SW 1271 (cell line): Measurements from ENCODE around the gene NUDT2.
"Not testable (repeated sequence)": the region's sequence is repeated elsewhere in the genome, so short reads cannot be mapped to it uniquely, and the experiment has no call there.

ENCODE experiments used
- DNase-seq, 2 experiments: peaks; one replicate each; lab custom pipeline; 2025; lab: John Stamatoyannopoulos, UW

NUDT2 gene

GRCh38 chr9:34335376-34335775 lies 6.0 kb downstream of the NUDT2 start:
- DNase-seq, result no peak

GRCh38 chr9:34337403-34337802 lies 8.0 kb downstream of the NUDT2 start:
- DNase-seq, result peak in 1 of 2 experiments; percentile 2

GRCh38 chr9:34338079-34338478 lies 8.7 kb downstream of the NUDT2 start:
- DNase-seq, result not testable (repeated sequence)

- no peak for DNase-seq
These were observed 9.5 kb downstream of the NUDT2 start for GRCh38 chr9:34338665-34339385.

DNA sequence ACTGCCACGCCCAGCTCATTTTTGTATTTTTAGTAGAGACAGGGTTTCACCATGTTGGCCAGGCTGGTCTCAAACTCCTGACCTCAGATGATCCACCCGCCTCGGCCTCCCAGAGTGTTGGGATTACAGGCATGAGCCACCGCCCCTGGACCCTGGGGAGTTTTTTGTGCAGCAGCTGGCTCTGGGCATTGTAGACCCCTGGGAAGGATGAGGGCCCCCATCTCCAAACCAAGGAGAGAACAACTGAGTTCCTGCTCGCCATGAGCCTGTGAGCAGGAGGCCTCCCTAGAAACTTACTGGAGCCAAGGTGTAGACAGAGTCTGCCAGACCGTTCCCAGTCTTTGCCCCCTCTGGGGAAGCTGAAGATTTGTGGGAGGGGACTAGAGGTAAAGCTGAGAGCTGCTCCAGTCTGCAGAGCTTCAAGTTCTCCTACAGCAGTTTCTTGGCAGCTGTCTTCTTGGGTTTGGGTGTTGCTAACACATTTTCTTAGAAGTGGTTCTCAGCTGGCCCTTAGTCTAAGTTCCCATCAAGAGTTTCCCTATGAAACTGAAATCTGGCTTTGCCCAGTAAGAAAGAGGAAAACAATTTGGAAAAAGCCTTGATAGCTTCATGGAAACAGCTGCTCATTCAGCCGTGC lies 12.4 kb downstream of the NUDT2 start:
- DNase-seq, result no peak

DNA sequence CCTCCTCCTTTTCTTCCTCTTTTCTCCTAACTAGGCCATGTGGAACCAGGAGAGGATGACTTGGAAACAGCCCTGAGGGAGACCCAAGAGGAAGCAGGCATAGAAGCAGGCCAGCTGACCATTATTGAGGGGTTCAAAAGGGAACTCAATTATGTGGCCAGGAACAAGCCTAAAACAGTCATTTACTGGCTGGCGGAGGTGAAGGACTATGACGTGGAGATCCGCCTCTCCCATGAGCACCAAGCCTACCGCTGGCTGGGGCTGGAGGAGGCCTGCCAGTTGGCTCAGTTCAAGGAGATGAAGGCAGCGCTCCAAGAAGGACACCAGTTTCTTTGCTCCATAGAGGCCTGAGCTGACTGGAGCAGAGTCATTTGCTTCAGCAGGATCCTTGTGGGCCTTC lies 13.7 kb downstream of the NUDT2 start:
- no peak for DNase-seq

DNA sequence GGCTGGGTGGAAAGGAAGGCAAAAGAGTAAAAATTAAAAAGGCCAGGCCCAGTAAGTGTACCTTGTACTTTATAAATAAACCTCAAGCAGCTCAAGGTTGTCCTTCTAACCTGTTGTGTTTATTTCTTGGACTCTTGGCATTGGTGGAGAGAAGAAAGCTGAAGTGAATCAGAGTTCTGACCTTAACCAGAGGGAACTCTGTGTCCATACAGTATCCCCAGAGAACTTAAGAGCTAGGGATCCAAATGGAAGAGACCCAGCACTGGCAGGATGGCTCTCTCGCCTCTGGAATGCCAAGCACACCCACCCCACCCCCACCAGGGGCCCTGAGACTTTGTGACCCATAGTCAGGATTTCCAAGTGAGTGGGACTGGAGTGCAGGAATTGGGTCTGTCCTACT lies 14.2 kb downstream of the NUDT2 start:
- no peak for DNase-seq

- no peak for DNase-seq
These were observed 17.8 kb downstream of the NUDT2 start for GRCh38 chr9:34346873-34347799.

DNA sequence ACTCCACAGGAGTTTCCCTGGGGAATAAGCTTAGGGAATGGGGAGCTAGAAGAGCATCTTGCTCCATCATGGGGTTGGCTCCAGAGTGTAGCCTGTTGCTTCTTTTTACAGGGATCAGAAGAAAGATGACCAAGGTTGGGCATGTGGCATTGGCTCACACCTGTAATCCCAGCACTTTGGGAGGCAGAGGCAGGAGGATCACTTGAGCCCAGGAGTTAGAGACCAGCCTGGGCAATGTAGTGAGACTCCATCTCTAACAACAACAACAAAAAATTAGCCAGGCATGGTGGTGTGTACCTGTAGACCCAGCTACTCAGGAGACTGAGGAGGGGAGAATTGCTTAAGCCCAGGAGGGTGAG lies 18.4 kb downstream of the NUDT2 start:
- no peak for DNase-seq

- no peak for DNase-seq
These were observed 20.0 kb downstream of the NUDT2 start for GRCh38 chr9:34349324-34349723.

GRCh38 chr9:34352122-34352652 lies 22.8 kb downstream of the NUDT2 start:
- not testable (repeated sequence) for DNase-seq

DNA sequence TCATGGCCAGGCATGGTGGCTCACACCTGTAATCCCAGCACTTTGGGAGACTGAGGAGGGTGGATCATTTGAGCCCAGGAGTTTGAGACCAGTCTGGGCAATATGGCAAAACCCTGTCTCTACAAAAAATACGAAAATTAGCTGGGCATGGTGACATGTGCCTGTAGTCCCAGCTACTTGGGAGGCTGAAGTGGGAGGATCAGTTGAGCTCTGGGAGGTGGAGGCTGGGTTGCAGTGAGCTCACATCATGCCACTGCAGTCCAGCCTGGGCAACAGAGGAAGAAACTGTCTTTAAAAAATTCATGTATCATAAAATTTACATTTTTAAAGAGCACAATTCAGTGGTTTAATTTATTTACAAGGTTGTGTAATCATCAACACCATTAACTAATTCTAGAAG lies 23.6 kb downstream of the NUDT2 start:
- not testable (repeated sequence) for DNase-seq

DNA sequence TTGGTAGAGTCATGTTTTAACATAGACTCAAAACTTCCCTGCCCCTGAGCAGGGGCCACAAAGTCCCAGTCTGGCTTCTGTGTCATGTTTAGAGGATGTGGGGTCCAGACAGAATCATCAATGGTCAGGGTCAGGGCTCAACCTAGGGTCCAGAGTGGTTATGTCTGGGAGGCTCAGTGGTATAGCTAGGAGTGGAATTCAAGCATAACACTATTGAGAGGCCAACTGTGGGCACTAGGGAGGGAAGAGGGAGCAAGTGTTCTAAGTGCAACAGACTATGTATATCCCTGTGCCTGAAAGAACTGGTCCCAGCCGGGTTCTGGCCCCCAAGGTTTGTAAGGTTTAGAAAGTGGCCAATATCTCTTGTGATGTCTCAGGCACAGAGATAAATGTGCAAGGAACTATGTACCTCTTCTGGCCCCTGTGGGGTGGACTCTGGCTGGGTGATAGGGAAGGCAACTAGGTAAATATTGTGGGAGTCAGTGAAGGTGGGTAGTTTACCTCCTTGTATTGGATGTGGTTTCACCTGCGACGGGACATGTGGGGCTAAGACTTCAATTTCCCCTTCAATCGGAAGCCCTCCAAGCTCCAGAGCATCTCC lies 33.3 kb downstream of the NUDT2 start:
- DNase-seq, result no peak

DNA sequence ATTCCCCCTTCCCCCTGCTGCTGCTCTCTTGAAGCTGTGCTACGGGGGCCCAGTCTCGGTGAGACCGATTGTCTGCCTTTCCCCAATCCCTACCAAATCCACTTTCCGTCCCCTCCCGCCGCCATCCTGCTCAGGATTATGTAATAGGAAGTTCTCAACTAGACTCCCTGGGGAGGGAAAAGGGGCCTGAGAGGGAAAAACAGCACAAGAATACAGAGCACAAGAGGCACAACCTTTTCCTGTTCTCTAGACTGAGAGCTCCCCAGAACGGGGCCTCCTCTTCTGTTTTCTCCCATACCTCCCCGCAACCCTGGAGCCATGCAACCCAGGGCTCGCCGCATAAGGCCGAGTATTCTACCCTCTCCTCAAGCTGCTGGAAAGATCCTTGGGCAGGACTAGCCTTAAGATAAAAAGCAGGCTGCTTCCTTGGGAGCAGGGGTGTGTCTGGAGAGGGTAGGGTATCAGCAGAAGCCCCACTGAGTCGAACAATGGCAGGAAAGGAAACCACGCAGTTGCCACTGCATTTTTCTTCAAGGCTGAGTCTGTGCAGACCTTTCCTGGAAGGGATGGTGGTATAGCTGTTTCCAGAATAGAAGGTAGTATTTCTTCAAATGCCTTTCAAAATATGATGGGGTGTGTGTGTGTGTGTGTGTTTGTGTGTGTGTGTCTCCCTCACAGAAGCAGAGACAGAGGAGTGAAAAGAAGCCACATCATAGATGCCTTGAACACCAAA lies 34.4 kb downstream of the NUDT2 start:
- no peak for DNase-seq

DNA sequence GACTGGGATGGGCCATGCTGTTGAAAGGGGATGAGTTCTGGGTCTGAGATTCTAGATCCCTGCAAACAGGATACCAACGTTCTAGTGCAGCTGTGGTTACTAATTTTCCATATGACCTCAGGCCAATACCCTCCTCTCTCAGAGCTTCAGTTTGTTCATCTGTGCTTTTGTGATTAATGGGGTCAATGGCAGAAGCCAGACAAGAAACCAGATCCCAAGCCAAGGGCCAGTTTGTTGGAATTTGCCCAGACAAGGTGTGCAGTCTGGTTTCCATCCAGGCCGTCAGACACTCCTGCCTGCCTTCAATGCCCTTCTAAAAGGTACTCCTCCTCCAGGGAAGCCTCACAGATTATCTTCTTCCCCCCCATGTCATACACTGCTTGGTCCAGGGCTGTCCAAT lies 35.9 kb downstream of the NUDT2 start:
- no peak for DNase-seq

DNA sequence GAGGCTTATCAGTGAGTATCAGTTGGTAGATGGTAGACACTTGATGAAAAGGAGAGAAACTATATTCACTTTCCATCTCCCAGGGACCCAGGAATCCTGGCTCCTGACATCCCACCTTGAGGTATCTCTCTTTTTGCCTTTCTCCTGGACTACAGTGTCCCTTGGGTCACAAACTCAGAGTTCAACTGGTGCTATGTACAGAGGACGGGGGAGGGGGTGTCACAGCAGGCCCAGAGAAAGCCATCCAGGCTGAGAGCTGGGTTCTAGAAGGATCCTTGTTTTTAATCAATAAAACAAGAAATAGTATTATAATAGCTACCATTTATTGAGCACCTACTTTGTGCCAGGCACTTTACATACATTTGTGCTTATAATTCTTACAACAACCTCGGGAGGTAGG lies 37.0 kb downstream of the NUDT2 start:
- no peak for DNase-seq

DNA sequence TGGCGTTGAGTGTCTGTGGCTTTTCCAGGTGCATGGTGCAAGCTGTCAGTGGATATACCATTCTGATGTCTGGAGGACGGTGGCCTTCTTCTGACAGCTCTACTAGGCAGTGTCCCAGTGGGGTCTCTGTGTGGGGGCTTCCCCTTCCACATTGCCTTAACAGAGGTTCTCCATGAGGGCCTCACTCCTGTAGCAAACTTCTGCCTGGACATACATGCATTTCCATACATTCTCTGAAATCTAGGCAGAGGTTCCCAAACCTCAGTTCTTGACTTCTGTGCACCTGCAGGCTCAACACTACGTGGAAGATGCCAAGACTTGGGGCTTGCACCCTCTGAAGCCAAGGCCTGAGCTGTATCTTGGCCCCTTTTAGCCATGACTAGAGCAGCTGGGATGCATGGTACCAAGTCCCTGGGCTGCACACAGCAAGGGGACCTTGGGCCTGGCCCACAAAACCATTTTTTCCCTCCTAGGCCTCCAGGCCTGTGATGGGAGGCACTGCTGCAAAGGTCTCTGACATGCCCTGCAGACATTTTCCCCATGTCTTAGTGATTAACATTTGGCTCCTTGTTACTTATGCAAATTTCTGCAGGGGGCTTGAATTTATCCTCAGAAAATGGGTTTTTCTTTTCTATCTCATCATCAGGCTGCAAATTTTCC lies 38.5 kb downstream of the NUDT2 start:
- DNase-seq, result not testable (repeated sequence)

- DNase-seq, result not testable (repeated sequence)
These were observed 39.4 kb downstream of the NUDT2 start for GRCh38 chr9:34368796-34369195.

GRCh38 chr9:34369636-34370035 lies 40.3 kb downstream of the NUDT2 start:
- no peak for DNase-seq

GRCh38 chr9:34370335-34370969 lies 41.1 kb downstream of the NUDT2 start:
- DNase-seq, result no peak
